Subcutaneous adipose tissue (tissue), 4 donors: ENCODE results near the gene SEC11A. TPM values are rescaled to one million over a fixed set of nuclear protein-coding genes. Genes with fewer than 3 reads are reported as not detected.

Experiments used
- CTCF ChIP-seq: fragments of 450-650 bp; IDR thresholded peaks from one replicate; pipeline ENCODE4 v1.5.1; 2016; ENCODE audit warnings: low read depth, mild to moderate bottlenecking, control low read depth, antibody characterized with exemption, moderate library complexity
- total RNA-seq, 4 donors: library from RNA; depleted of rRNA; stranded (reverse); fragments of >200 nt; gene quantifications; one replicate each; pipeline ENCODE4 v1.1.0, GENCODE V29; 2016

Gene SEC11A
- total RNA-seq, 4 donors from 2014 or later = 185 to 250 (median 214) TPM

- TF ChIP-seq CTCF = no peak
These were observed 32.6 kb upstream of the SEC11A start, which contains the start of gene ZNF592 for GRCh38 chr15:84748274-84749110. Gene ZNF592 (plus strand): TSS chr15:84748592. CDS start chr15:84782676, 34,084 bp downstream.

GRCh38 chr15:84747416-84748273 lies 31.7 kb upstream of the SEC11A start:
- no peak for TF ChIP-seq CTCF

- no peak for TF ChIP-seq CTCF
These were observed 25.2 kb upstream of the SEC11A start for GRCh38 chr15:84741121-84741520.

GRCh38 chr15:84740691-84741090 lies 24.8 kb upstream of the SEC11A start:
- TF ChIP-seq CTCF = no peak

DNA sequence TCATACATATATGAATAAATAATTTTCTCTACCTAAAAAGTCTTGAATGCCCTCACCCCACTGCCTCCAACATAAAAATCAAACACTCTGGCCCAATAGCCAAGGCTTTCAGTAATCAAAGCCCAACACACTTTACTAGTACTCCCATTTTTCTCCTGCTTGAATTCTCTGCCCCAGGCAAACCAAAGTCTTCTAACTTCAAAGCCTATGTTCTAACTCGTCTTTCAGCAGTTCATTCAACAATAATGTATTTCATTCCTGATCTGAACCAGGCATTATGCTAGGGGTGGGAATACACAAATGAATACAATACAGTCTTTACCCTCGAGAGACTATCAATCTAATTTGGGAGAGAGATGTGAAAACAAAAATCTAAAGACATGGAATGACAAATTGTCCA lies 21.1 kb upstream of the SEC11A start:
- no peak for TF ChIP-seq CTCF

- no peak for TF ChIP-seq CTCF
These were observed 20.4 kb upstream of the SEC11A start for GRCh38 chr15:84736375-84736774.
